Measurements from ENCODE around the gene LRRTM2.

LRRTM2 gene

GRCh38 chr5:138901716-138902115 is 26.6 kb upstream of the LRRTM2 start:
- DNase-seq (ENCODE audit: low read depth in 1 of 2, low spot score in 1 of 2): no peak
- TF ChIP-seq JUND (IDR thresholded peaks at IDR 0.05; ENCODE audit: low read depth): no peak
- in situ Hi-C loops (cut with HindIII; ENCODE audit: low pct_unique_long_range_greater_than_20kb, low sequenced_read_pairs): no loop called here

GRCh38 chr5:138900281-138900965 is 25.3 kb upstream of the LRRTM2 start:
- no peak for TF ChIP-seq JUND (IDR thresholded peaks at IDR 0.05; ENCODE audit: low read depth)
- in situ Hi-C loops (cut with HindIII; ENCODE audit: low pct_unique_long_range_greater_than_20kb, low sequenced_read_pairs): no loop called here
- no peak for DNase-seq (ENCODE audit: low read depth in 1 of 2, low spot score in 1 of 2)

GRCh38 chr5:138898742-138899141 is 23.6 kb upstream of the LRRTM2 start:
- in situ Hi-C loops (cut with HindIII; ENCODE audit: low pct_unique_long_range_greater_than_20kb, low sequenced_read_pairs): no loop called here
- TF ChIP-seq JUND (IDR thresholded peaks at IDR 0.05; ENCODE audit: low read depth): no peak
- no peak for DNase-seq (ENCODE audit: low read depth in 1 of 2, low spot score in 1 of 2)

GRCh38 chr5:138898299-138898698 is 23.2 kb upstream of the LRRTM2 start:
- in situ Hi-C loops (cut with HindIII; ENCODE audit: low pct_unique_long_range_greater_than_20kb, low sequenced_read_pairs): no loop called here
- DNase-seq (ENCODE audit: low read depth in 1 of 2, low spot score in 1 of 2): no peak
- TF ChIP-seq JUND (IDR thresholded peaks at IDR 0.05; ENCODE audit: low read depth): no peak

GRCh38 chr5:138895918-138896317 is 20.8 kb upstream of the LRRTM2 start:
- in situ Hi-C loops (cut with HindIII; ENCODE audit: low pct_unique_long_range_greater_than_20kb, low sequenced_read_pairs): no loop called here
- TF ChIP-seq JUND (IDR thresholded peaks at IDR 0.05; ENCODE audit: low read depth): no peak

GRCh38 chr5:138890644-138891043 is 15.5 kb upstream of the LRRTM2 start:
- no peak for TF ChIP-seq JUND (IDR thresholded peaks at IDR 0.05; ENCODE audit: low read depth)
- in situ Hi-C loops (cut with HindIII; ENCODE audit: low pct_unique_long_range_greater_than_20kb, low sequenced_read_pairs): no loop called here

More at GRCh38 chr5:138895918-138896317, 20.8 kb upstream of the LRRTM2 start:
- no peak for DNase-seq (ENCODE audit: low read depth in 1 of 2, low spot score in 1 of 2)

GRCh38 chr5:138889994-138890393 is 14.9 kb upstream of the LRRTM2 start:
- DNase-seq (ENCODE audit: low read depth in 1 of 2, low spot score in 1 of 2): no peak
- in situ Hi-C loops (cut with HindIII; ENCODE audit: low pct_unique_long_range_greater_than_20kb, low sequenced_read_pairs): no loop called here
- TF ChIP-seq JUND (IDR thresholded peaks at IDR 0.05; ENCODE audit: low read depth): no peak

More at GRCh38 chr5:138890644-138891043, 15.5 kb upstream of the LRRTM2 start:
- no peak for DNase-seq (ENCODE audit: low read depth in 1 of 2, low spot score in 1 of 2)

GRCh38 chr5:138884554-138884953 is 9.4 kb upstream of the LRRTM2 start:
- peak in 1 of 2 experiments; percentile 23 for DNase-seq (ENCODE audit: low read depth in 1 of 2, low spot score in 1 of 2)
- in situ Hi-C loops (cut with HindIII; ENCODE audit: low pct_unique_long_range_greater_than_20kb, low sequenced_read_pairs): no loop called here
- no peak for TF ChIP-seq JUND (IDR thresholded peaks at IDR 0.05; ENCODE audit: low read depth)

GRCh38 chr5:138884094-138884493 is 9.0 kb upstream of the LRRTM2 start:
- in situ Hi-C loops (cut with HindIII; ENCODE audit: low pct_unique_long_range_greater_than_20kb, low sequenced_read_pairs): no loop called here
- TF ChIP-seq JUND (IDR thresholded peaks at IDR 0.05; ENCODE audit: low read depth): no peak
- DNase-seq (ENCODE audit: low read depth in 1 of 2, low spot score in 1 of 2): no peak

GRCh38 chr5:138883211-138883610 is 8.1 kb upstream of the LRRTM2 start:
- in situ Hi-C loops (cut with HindIII; ENCODE audit: low pct_unique_long_range_greater_than_20kb, low sequenced_read_pairs): no loop called here
- TF ChIP-seq JUND (IDR thresholded peaks at IDR 0.05; ENCODE audit: low read depth): no peak

GRCh38 chr5:138878437-138879235 is 3.5 kb upstream of the LRRTM2 start:
- TF ChIP-seq JUND (IDR thresholded peaks at IDR 0.05; ENCODE audit: low read depth): no peak
- no peak for DNase-seq (ENCODE audit: low read depth in 1 of 2, low spot score in 1 of 2)
- in situ Hi-C loops (cut with HindIII; ENCODE audit: low pct_unique_long_range_greater_than_20kb, low sequenced_read_pairs): no loop called here

More at GRCh38 chr5:138883211-138883610, 8.1 kb upstream of the LRRTM2 start:
- DNase-seq (ENCODE audit: low read depth in 1 of 2, low spot score in 1 of 2): no peak

- in situ Hi-C loops (cut with HindIII; ENCODE audit: low pct_unique_long_range_greater_than_20kb, low sequenced_read_pairs): no loop called here
- no peak for DNase-seq (ENCODE audit: low read depth in 1 of 2, low spot score in 1 of 2)
Measured at GRCh38 chr5:138876811-138877210, 1.7 kb upstream of the LRRTM2 start.

GRCh38 chr5:138875946-138876345 is 811 bp upstream of the LRRTM2 start:
- DNase-seq (ENCODE audit: low read depth in 1 of 2, low spot score in 1 of 2): no peak
- TF ChIP-seq JUND (IDR thresholded peaks at IDR 0.05; ENCODE audit: low read depth): no peak
- in situ Hi-C loops (cut with HindIII; ENCODE audit: low pct_unique_long_range_greater_than_20kb, low sequenced_read_pairs): no loop called here

More at GRCh38 chr5:138876811-138877210, 1.7 kb upstream of the LRRTM2 start:
- no peak for TF ChIP-seq JUND (IDR thresholded peaks at IDR 0.05; ENCODE audit: low read depth)
